ENCODE results near the gene CACFD1. TPM values are rescaled to one million over a fixed set of nuclear protein-coding genes. Genes with fewer than 3 reads are reported as not detected.

The CACFD1 gene
- total RNA-seq, 1 experiment from 2014 or later = 7.5 TPM

GRCh38 chr9:133506653-133507038 lies 46.9 kb downstream of the CACFD1 start:
- Histone ChIP-seq H3K9me3 (ENCODE audit: low read length) (0 out of 2 replicates have a peak, but pooled peaks cover 5% of the 10 kb centered on the region), H3K4me3 (ENCODE audit: low read length) (no peak overlapping the region), H3F3A (ENCODE audit: low read length, unreplicated experiment) (no peaks in the 10 kb centered on the region), H3K9ac (ENCODE audit: low read length) (no peak overlapping the region), H4K20me1 (ENCODE audit: low read length) (no peaks in the 10 kb centered on the region), H2AFZ (ENCODE audit: low read length) (0 out of 2 replicates have a peak overlapping the region, but pooled peaks have one; percentile 6), H3K27ac (ENCODE audit: low read length) (peak overlapping the region; percentile 11; the same call in 1 of the 2 replicates), H3K9me2 (replicated peaks; ENCODE audit: low read length) (no peaks in the 10 kb centered on the region), H3K4me1 (ENCODE audit: insufficient read depth, low read length) (peaks cover 22% of the 10 kb centered on the region), H3K36me3 (ENCODE audit: low read depth, low read length) (no peaks in the 10 kb centered on the region), H3K4me2 (ENCODE audit: low read length) (no peak overlapping the region), H3K79me2 (ENCODE audit: low read length) (no peaks in the 10 kb centered on the region), H3K27me3 (ENCODE audit: low read length) (no peaks in the 10 kb centered on the region)
- POLR2A ChIA-PET (ENCODE audit: unreplicated experiment) = interaction anchor here (0.6 kb wide), 1 partner anchor 68 kb away, joined by 4 read pairs; no protein-coding TSS in a partner anchor
- intact Hi-C loops (cut with micrococcal nuclease) = no loop called here
- CTCF ChIA-PET = no interaction called here
- DNase-seq (peak; percentile 85), ATAC-seq (peak; percentile 83)
- BruUV-seq (replicated peaks) = no TSS peak
- TF ChIP-seq EZH2phosphoT487 (IDR thresholded peaks at IDR 0.05; ENCODE audit: borderline replicate concordance, low read length) (peak; percentile 80), CTCF (conservative IDR thresholded peaks at IDR 0.05; ENCODE audit: low read depth, low read length) (no peak), EZH2 (IDR thresholded peaks at IDR 0.05; ENCODE audit: low read length, unreplicated experiment) (no peak)

GRCh38 chr9:133507246-133507965 lies 47.6 kb downstream of the CACFD1 start:
- ChIA-PET POLR2A (ENCODE audit: unreplicated experiment) (no interaction called here), CTCF (no interaction called here)
- DNase-seq (no peak), ATAC-seq (no peak)
- Histone ChIP-seq H3K9ac (ENCODE audit: low read length) (no peak overlapping the region), H3K79me2 (ENCODE audit: low read length) (no peaks in the 10 kb centered on the region), H3K4me2 (ENCODE audit: low read length) (no peak overlapping the region), H3K4me3 (ENCODE audit: low read length) (no peak overlapping the region), H4K20me1 (ENCODE audit: low read length) (no peaks in the 10 kb centered on the region), H3F3A (ENCODE audit: low read length, unreplicated experiment) (no peaks in the 10 kb centered on the region), H3K9me3 (ENCODE audit: low read length) (no peaks in the 10 kb centered on the region), H3K27ac (ENCODE audit: low read length) (no peak overlapping the region), H3K27me3 (ENCODE audit: low read length) (no peaks in the 10 kb centered on the region), H3K4me1 (ENCODE audit: insufficient read depth, low read length) (peaks cover 22% of the 10 kb centered on the region), H3K36me3 (ENCODE audit: low read depth, low read length) (no peaks in the 10 kb centered on the region), H3K9me2 (replicated peaks; ENCODE audit: low read length) (no peaks in the 10 kb centered on the region), H2AFZ (ENCODE audit: low read length) (no peak overlapping the region)
- TF ChIP-seq EZH2phosphoT487 (IDR thresholded peaks at IDR 0.05; ENCODE audit: borderline replicate concordance, low read length) = no peak
- no peak for TF ChIP-seq CTCF (conservative IDR thresholded peaks at IDR 0.05; ENCODE audit: low read depth, low read length)
- no peak for TF ChIP-seq EZH2 (IDR thresholded peaks at IDR 0.05; ENCODE audit: low read length, unreplicated experiment)
- BruUV-seq (replicated peaks) = no TSS peak
- intact Hi-C loops (cut with micrococcal nuclease) = no loop called here

- no peak overlapping the region for H3K9ac ChIP-seq (ENCODE audit: low read length)
- no peak overlapping the region for H3K27ac ChIP-seq (ENCODE audit: low read length)
- H3F3A ChIP-seq (ENCODE audit: low read length, unreplicated experiment) = no peaks in the 10 kb centered on the region
- H3K4me2 ChIP-seq (ENCODE audit: low read length) = no peak overlapping the region
- TF ChIP-seq CTCF (conservative IDR thresholded peaks at IDR 0.05; ENCODE audit: low read depth, low read length) (no peak), EZH2phosphoT487 (IDR thresholded peaks at IDR 0.05; ENCODE audit: borderline replicate concordance, low read length) (no peak), EZH2 (IDR thresholded peaks at IDR 0.05; ENCODE audit: low read length, unreplicated experiment) (no peak)
- no peaks in the 10 kb centered on the region for H3K9me2 ChIP-seq (replicated peaks; ENCODE audit: low read length)
- H3K79me2 ChIP-seq (ENCODE audit: low read length) = no peaks in the 10 kb centered on the region
- H3K9me3 ChIP-seq (ENCODE audit: low read length) = no peaks in the 10 kb centered on the region
- intact Hi-C loops (cut with micrococcal nuclease) = no loop called here
- H4K20me1 ChIP-seq (ENCODE audit: low read length) = no peaks in the 10 kb centered on the region
- POLR2A ChIA-PET (ENCODE audit: unreplicated experiment) = no interaction called here
- BruUV-seq (replicated peaks) = no TSS peak
- ATAC-seq (no peak), DNase-seq (no peak)
- H3K4me1 ChIP-seq (ENCODE audit: insufficient read depth, low read length) = peaks cover 22% of the 10 kb centered on the region
- no peaks in the 10 kb centered on the region for H3K27me3 ChIP-seq (ENCODE audit: low read length)
- no peak overlapping the region for H3K4me3 ChIP-seq (ENCODE audit: low read length)
- CTCF ChIA-PET = no interaction called here
- H3K36me3 ChIP-seq (ENCODE audit: low read depth, low read length) = no peaks in the 10 kb centered on the region
- no peak overlapping the region for H2AFZ ChIP-seq (ENCODE audit: low read length)
Observed at GRCh38 chr9:133508046-133508445, 48.3 kb downstream of the CACFD1 start.
